ENCODE measurements around the gene PLEKHG3. TPM values are rescaled to one million over a fixed set of nuclear protein-coding genes. Genes with fewer than 3 reads are reported as not detected.

PLEKHG3 gene
- total and polyA plus RNA-seq, 12 donors: 2.7 to 11.7 (median 8.9) TPM

DNA sequence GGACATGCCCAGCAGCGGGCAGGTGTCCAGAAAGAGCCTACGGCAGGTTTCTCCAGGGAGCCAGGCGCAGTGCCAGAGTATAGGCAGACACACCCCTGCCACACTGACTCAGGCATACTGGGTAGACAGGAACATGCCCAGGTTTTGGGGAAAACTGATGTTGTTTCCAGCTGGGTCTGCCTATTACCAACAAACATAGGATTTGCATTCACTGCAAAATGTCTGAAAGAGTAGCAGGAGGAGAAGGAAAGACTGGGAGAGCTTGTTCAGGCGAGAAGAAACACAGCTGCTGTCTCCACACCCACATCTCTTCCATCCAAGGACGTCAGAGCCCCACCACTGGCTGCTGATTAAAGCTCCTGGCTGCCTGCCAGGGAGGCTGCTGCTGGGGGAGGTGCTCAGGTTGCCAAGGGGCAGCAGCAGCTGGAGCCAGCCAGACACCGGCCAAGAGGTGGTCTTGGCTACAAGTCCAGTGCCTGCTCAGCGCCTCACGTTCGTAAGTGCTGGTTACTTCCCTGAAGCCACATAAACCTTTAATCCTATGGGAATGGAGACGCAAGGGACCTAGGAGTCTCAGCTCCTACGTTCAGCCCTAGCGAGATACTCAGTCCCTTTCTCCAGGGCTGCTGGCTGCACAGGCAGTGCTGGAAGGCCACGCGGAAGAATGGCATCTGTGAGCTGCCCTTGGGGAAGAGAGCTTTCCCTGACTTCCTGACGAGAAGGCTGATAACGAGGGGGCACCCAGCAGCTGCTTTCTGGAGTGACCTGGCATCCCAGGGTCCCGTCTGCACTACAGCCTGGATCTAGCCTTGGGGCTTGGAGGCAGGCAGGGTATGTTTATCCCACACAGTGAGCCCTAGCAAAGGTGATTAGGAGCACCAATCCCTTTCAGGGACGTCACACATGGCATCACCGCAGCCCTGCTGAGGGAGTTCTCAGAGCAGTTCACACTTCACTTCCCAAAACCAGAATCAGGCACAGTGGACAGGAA is 58.1 kb downstream of the PLEKHG3 start:
- WGBS, 4 donors: 12 to 17% (median 12%) methylated on average over 6 to 19 of the region's 19 CpGs
- no peaks in the 10 kb centered on the region for H3K9me3 ChIP-seq (replicated peaks in 1 of 3)
- TF ChIP-seq, protein P1, sequence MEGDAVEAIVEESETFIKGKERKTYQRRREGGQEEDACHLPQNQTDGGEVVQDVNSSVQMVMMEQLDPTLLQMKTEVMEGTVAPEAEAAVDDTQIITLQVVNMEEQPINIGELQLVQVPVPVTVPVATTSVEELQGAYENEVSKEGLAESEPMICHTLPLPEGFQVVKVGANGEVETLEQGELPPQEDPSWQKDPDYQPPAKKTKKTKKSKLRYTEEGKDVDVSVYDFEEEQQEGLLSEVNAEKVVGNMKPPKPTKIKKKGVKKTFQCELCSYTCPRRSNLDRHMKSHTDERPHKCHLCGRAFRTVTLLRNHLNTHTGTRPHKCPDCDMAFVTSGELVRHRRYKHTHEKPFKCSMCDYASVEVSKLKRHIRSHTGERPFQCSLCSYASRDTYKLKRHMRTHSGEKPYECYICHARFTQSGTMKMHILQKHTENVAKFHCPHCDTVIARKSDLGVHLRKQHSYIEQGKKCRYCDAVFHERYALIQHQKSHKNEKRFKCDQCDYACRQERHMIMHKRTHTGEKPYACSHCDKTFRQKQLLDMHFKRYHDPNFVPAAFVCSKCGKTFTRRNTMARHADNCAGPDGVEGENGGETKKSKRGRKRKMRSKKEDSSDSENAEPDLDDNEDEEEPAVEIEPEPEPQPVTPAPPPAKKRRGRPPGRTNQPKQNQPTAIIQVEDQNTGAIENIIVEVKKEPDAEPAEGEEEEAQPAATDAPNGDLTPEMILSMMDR (IDR thresholded peaks at IDR 0.05): no peak
- no peak for TF ChIP-seq POLR2A (IDR thresholded peaks at IDR 0.05)
- H3K4me1 ChIP-seq (replicated peaks in 1 of 2): peaks cover 10 to 37% of the 10 kb centered on the region in 2 donors
- peak overlapping the region in 1 of 4 donors; percentile 12 for H3K4me3 ChIP-seq
- no peaks in the 10 kb centered on the region for H3K27me3 ChIP-seq
- H3K36me3 ChIP-seq (replicated peaks in 1 of 2): no peaks in the 10 kb centered on the region
- H3K27ac ChIP-seq: peak overlapping the region in 4 of 5 donors; percentile 16 to 88 (median 56)
- intact Hi-C loops (cut with DNase I): loop anchor here (5.0 to 10.0 kb wide), 3 partner anchors 85 to 418 kb away; no protein-coding TSS in a partner anchor
- DNase-seq: peak; percentile 81 to 92 (median 85)

DNA sequence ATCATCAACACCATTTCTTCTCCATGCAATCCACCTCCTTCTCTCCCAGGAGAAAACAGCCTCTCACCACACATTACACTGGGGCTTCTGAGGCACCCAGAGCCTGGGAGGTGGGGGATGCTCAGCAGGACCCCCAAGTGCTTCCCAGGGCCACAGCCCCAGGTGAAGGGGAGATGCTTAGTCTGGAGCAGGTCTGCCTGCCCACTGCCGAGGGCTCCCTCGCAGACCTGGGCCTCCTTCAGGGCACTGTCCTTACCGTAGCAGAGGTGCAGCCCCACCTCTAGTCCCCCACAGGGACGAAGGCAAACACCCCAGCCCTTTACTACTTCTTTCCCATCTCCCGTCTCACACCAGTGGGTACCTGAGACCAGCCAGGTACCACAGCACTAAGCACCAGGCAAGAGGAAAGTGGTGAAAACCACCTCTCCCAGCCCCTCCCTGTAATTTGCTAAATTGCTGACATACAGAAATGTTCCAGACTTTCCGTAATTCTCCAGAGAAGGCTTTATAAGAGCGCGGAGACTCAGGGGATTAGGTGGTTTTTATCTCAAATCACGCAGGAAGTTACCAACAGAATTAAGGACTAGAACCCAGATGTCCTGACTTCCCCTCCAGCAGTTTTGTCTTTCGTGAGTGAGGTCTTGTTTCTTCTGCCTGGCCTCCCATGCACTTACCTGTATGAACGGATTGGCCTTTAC is 59.0 kb downstream of the PLEKHG3 start:
- Histone ChIP-seq H3K36me3 (replicated peaks in 1 of 2) (no peaks in the 10 kb centered on the region), H3K4me3 (no peak overlapping the region), H3K4me1 (replicated peaks in 1 of 2) (peaks cover 10 to 37% of the 10 kb centered on the region in 2 donors), H3K9me3 (replicated peaks in 1 of 3) (no peaks in the 10 kb centered on the region), H3K27me3 (no peaks in the 10 kb centered on the region), H3K27ac (peak overlapping the region in 3 of 5 donors; percentile 7 to 88 (median 81))
- intact Hi-C loops (cut with DNase I): loop anchor here (5.0 to 10.0 kb wide), 3 partner anchors 86 to 418 kb away; no protein-coding TSS in a partner anchor
- WGBS, 4 donors: 74 to 86% (median 81%) methylated on average over 11 of the region's 11 CpGs
- no peak for DNase-seq
- TF ChIP-seq, protein P1 (IDR thresholded peaks at IDR 0.05): no peak
- no peak for TF ChIP-seq POLR2A (IDR thresholded peaks at IDR 0.05)

DNA sequence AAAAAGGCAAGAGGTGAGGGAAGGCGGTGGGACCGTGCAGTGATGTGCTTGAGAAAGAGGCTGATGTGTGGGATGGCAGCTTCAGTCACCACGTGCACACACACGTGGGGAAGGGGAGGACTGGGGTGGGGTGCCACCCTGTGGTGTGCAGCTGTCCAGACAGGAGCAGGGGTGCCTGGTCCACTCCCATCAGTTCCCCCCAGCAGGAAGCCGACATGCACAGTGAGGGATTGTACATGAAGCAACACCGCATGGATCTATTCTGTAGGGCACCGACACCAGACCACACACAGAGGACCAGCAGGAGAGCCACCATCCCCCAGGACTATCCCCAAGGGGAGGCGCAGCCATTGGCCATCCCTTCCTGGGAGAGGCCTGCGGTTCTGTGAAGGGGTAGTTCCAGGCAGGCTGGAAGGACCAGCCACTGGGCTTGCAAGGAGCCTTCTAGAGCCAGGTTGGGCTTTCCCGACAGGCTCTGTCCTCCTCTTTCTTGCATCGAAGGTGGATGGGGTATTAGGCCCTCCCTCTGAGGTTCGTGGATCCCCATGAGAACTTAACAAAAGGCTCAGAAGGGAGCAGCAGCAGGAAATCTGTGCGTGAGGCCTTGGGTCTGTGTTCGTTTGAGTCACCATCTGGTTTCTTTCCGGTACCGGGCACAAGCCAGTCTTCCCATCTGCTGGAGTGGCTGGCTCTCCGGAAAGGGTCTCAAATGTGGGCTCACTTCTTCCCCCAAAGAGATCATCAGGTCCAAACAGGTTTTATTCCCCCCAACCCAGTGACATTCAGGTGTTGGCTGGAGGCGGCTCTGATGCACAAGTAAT is 59.8 kb downstream of the PLEKHG3 start:
- 46 to 62% (median 54%) methylated on average over 14 to 18 of the region's 18 CpGs for WGBS, 4 donors
- no peaks in the 10 kb centered on the region for H3K36me3 ChIP-seq (replicated peaks in 1 of 2)
- H3K27ac ChIP-seq: peak overlapping the region in 2 of 5 donors; percentile 75 to 81
- no peaks in the 10 kb centered on the region for H3K27me3 ChIP-seq
- peak in 4 of 7 donors; percentile 37 to 71 (median 39) for DNase-seq
- no peak for TF ChIP-seq POLR2A (IDR thresholded peaks at IDR 0.05)
- TF ChIP-seq, protein P1 (IDR thresholded peaks at IDR 0.05): no peak
- peaks cover 10 to 37% of the 10 kb centered on the region in 2 donors for H3K4me1 ChIP-seq (replicated peaks in 1 of 2)
- intact Hi-C loops (cut with DNase I): loop anchor here (5.0 to 10.0 kb wide), 3 partner anchors 87 to 419 kb away; no protein-coding TSS in a partner anchor
- no peak overlapping the region for H3K4me3 ChIP-seq
- H3K9me3 ChIP-seq (replicated peaks in 1 of 3): no peaks in the 10 kb centered on the region
